NOMO-1 treated with DMSO at 0.1 percent for 48 hours (cell line): ENCODE results near the gene TMC1.

ENCODE experiments used
- DNase-seq: peaks from one replicate; lab custom pipeline; 2025; ENCODE audit not compliant: unreplicated experiment; lab: John Stamatoyannopoulos, UW

TMC1 gene

DNA sequence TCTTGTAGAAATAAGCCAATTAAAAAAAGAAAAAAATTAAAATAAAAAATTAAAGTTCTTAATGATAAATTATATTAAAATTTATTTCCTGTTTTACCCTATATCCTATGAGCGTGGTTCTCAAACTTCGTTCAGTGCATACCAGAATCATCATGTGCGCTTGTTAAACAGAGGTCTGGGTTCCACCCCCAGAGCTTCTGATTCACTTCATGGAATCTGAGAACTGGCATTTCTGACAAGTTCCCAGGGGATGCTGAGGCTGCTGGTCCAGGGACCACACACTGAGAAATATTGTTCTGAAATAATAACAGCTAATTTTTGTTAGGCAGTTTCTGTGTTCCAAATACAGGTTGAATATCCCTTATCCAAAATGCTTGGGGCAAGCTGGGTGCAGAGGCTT lies 79.3 kb downstream of the TMC1 start:
- DNase-seq = no peak

- no peak for DNase-seq
Observed at GRCh38 chr9:72601615-72602014, 80.2 kb downstream of the TMC1 start.

GRCh38 chr9:72612449-72612848 lies 91.0 kb downstream of the TMC1 start:
- no peak for DNase-seq

DNA sequence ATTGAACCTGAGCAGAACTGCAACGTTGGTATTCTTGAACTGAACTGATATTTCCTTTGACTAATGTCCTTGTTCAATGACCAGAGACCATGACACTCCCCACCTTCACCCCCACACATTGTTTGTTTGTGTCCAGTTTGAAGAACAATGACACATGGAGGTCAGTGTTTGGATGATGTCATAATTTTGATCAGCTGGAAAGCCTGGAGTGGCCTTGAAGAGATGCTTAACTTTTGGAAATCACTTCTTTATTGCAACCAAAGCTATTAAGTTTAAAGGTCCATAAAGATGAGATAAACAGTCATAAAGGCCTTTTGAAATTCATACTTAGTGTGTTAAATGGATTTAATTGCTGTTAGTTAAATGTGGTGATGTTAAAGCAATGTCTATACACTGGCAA lies 92.7 kb downstream of the TMC1 start:
- DNase-seq = no peak

DNA sequence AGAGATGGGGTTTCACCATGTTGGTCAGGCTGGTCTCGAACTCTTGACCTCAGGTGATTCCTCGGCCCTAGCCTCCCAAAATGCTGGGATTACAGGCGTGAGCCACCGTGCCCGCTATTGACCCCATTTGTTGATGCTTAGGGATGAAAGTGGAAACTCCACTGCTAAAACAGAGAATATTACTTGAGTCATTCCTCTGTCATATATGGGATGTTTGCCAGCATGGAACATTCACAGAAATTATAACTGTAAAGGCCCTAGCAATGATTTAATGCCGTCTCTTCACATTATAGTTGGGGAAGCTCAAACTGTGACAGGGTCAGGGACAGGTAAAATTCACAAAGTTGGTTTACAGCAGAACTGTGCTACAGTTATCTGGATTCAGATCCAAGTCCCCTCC lies 94.5 kb downstream of the TMC1 start:
- DNase-seq = no peak

DNA sequence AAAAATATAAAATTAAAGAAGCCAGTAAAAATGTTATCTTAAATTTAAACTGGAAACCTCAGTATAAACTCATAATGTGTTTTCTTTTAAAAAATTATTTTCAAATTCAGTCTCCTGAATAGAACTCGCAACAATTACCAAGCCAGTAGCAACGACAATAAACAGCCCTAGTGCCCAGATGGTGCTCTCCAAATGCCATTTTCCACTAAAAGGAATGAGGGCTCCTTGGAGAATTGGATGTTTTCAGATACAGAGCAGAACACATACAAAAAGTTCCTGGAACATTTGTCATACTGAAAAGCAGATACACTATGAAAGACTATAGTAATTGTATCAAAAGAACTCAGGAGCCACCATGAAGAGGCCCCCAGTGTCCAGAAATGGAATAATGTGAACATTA lies 97.4 kb downstream of the TMC1 start:
- DNase-seq = no peak

DNA sequence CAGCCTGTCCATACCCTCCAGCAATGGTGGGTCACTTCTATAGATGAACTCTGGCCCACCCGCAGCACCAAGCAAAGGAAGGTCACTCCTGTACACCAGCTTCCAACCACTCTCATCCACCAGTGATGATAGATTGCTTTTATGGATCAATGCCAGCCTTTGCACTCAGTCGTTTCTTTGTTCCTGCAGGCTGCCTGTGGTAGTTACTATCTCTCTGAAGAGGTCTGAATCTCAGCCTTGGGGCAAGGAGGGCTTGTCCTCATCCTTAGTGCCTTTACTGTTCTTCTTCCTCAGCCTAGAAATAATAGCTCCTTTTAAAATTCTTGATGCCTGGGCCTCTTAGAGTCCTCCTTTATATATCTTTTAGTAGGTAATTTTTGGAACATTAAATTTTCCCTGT lies 100.8 kb downstream of the TMC1 start:
- no peak for DNase-seq

GRCh38 chr9:72623156-72623555 lies 101.7 kb downstream of the TMC1 start:
- no peak for DNase-seq

DNA sequence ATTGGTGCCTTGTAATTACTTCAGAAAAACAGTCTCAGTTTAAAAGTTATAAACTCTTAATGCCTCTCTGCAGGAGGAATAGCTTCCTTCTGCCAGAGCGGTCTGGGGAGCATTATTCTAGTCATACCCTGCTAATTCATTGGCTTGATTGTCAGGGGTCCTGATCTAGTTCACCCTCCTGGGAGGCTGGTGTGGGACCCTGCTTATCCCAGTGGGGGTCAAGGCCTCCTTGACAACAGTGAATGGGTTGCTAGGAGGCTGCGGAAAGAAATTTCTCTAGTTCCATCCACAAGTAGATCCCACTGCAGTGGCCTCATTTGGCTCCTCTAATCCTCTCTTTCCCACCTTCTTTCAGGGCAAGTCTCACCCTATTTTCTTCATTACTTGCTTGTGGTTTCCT lies 105.7 kb downstream of the TMC1 start:
- DNase-seq = no peak

- DNase-seq = no peak
Observed at GRCh38 chr9:72627956-72628540, 106.6 kb downstream of the TMC1 start.

GRCh38 chr9:72633966-72634365 lies 112.6 kb downstream of the TMC1 start:
- no peak for DNase-seq

GRCh38 chr9:72635197-72635596 lies 113.8 kb downstream of the TMC1 start:
- no peak for DNase-seq

GRCh38 chr9:72636621-72637020 lies 115.2 kb downstream of the TMC1 start:
- DNase-seq = no peak

- DNase-seq = no peak
Observed at GRCh38 chr9:72643651-72644050, 122.2 kb downstream of the TMC1 start.

- DNase-seq = no peak
Observed at GRCh38 chr9:72646061-72646460, 124.7 kb downstream of the TMC1 start.

GRCh38 chr9:72648324-72649126 lies 127.1 kb downstream of the TMC1 start:
- peak; percentile 69 for DNase-seq

DNA sequence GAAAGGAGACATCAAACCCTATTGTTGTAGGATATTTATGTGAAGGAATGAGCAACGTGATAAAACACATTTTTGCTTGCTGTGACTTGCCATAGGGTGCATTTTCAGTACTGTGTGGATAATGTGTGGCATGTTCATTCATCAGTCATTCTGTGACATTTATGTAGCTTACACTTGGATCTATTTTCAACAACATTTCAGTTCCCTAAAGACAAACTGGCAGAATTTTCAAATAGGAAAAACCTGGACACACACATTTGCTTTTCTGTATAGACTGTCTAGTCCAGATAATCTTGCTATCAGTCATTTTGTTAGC lies 127.7 kb downstream of the TMC1 start:
- no peak for DNase-seq

DNA sequence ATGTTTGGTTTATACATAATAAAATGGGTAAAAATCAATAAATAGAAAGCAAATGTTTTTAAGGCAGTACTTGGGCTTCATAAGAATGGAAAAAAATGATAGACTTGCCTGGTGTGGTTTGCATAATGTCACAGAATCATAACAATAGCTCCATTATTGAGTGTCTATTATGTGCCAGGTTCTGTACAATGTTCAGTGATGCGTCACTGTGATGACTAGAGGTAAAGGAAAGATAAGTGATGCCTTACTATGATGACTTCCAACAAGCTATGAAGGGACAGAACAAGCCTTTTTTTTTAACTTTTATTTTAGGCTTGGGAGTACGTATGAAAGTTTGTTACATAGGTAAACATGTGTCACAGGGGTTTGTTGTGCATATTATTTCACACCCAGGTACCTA lies 128.8 kb downstream of the TMC1 start:
- no peak for DNase-seq

- DNase-seq = no peak
Observed at GRCh38 chr9:72656021-72656420, 134.6 kb downstream of the TMC1 start.

GRCh38 chr9:72657023-72657422 lies 135.6 kb downstream of the TMC1 start:
- no peak for DNase-seq

GRCh38 chr9:72658703-72659102 lies 137.3 kb downstream of the TMC1 start:
- no peak for DNase-seq

DNA sequence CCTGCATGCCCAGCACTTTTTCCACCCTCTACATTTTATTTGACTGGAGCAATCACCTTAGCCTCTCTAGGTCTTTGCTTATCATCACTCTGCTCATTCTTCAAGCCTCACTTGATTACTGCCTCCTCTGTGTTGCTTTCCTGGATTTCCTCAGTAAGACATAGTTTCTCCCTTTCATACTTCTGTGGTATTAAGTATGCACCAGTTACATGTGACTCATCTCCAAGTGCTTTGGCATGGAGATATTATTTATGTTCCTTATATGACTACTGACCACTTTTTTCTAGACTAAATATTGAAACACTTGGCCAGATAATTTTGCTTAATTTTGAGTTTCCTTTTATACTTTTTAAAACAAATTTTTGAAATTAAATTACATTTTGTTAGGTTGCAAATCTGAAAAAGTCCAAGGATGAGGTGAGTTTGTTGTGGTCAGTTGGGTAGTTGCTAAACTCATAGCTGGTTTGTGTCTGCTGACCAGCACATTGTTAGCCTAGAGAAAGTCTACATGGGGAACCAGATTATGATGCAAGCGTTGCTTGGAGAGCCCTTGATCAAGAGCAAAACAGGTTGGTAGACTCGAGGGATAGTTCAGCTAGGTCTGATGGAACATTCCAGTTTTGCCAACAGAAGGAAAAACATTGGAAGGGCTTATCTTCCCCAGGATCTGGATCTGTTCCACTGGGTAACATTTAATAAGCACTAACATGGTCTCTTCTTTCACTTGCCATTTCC lies 140.2 kb downstream of the TMC1 start:
- DNase-seq = peak; percentile 4
